Dermis blood vessel endothelial cell (primary cell): ENCODE results near the gene IGFL1. TPM values are rescaled to one million over a fixed set of nuclear protein-coding genes. Genes with fewer than 3 reads are reported as not detected.
A peak's percentile ranks its signal among the peaks of the same experiment; 100 is the strongest.
"Not testable (repeated sequence)": the region's sequence is repeated elsewhere in the genome, so short reads cannot be mapped to it uniquely, and the experiment has no call there.

ENCODE experiments used
- DNase-seq: peaks from one replicate; pipeline ENCODE4 v3.0.0; 2010
- total RNA-seq: library from RNA; depleted of rRNA; stranded (reverse); fragments of >200 nt; gene quantifications from 2 replicates; pipeline ENCODE4 v1.2.3, GENCODE V29; 2014

Gene IGFL1
- total RNA-seq, 1 donor from 2014 or later = not detected

DNA sequence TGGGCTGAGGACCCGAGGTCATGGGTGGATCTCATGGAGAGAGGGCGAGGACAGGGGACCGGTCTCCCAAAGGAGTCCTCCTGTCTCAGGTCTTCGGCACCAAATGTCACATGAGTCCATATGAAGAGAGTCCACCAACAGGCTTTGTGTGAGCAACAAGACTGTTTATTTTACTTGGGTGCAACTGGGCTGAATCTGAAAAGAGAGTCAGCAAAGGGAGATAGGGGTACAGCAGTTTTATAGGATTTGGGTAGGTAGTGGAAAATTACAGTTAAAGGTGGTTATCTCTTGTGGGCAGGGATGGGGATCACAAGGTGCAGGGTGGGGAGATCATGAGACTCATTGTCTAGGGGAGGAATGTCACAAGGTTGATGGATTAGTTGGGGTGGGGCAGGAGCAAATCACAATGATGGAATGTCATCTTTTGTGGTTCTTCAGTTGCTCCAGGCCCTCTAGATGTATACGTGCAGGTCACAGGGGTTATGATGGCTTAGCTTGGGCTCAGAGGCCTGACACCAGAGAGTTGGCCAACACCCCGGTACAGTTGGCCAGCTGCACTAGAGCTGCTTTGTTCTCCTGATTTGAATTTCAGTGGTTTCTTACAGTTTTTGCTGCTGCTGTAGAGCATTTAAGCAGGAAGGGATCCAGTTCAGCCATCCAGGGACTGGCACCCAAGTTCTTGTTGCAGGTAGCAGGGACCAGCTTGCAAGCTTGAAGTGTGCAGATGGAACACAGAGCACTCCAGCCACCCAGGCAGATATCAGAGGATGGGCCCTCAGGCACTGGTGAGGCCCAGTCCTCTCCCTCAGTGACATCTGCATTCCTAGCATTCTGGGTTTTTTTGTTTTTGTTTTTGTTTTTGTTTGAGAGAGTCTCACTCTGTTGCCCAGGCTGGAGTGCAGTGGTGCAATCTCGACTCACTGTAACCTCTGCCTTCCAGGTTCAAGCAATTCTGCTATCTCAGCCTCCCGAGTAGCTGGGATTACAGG is 26.4 kb upstream of the IGFL1 start:
- DNase-seq = no peak

DNA sequence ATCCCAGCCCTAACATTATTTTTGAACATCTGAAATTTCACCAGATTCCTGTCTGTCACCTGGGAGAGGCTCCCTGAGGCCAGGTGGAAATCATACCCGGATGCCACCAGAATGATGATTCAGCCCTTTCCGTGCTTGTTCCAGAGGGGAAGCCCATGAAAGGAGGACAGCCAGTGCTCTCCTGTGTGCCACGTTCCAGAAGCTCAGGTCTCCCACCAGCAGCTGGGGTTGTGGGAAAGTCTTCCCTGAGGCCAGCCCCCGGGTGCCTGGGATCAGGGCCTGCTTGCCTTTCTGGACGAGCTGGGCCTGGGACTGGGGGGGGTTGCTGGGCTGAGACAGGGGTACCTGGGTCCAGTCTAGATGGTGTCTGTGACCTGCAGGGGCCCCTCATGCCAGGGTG is 25.5 kb upstream of the IGFL1 start:
- DNase-seq = no peak

DNA sequence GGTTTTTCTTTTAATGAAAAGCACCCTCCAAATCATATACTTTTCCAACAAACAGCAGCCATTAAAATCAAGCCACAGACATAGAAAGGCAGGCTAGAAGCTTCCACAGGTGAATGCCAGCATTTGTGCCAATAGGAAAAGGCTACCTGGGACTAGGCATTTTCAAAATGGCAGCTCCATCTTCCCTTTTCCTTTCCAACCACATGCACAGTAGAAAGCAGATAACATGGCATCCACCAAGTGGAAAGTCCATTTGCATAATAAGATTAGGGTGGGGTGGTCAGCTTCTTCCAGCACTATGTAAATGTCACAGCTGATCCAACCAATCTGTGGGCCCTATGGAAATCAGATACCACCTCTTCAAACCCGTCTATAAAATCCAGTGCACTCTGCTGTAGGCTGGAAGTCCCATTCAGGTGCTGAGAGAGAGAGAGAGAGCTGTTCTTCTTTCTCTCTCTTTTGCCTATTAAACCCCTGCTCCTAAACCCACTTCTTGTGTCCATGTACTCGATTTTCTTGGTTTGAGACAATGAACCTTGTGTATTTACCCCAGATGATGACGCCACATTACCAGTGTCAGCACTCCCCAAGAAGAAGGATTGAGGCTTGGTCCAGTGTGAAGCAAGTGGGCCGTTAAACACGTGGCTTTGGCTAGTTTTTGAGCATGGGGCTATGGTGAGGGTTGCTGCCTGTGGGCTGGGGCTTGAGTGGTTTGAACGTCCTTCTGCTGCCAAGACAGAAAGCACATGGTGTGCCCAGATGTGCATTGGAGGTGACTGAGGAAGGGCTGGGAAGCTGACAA is 24.2 kb upstream of the IGFL1 start:
- no peak for DNase-seq

DNA sequence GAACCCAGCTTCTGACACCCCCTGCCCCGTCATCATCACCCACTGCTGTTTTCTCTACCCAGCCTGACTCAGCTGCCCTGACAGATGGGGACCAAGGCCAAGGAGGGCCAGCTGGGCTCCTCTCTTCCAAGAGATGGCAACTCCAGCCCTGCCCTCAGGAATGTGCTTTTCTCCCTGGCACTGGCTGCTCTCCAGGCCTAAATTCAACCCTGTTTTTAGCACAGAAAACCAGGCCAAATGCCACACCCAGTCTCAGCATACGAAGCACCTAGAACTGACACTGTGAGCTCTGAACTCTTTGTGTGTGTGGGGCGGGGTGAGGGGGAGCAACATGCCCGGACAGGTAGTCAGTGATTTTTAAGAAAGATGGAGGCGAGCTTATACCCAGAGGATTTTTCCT is 23.4 kb upstream of the IGFL1 start:
- no peak for DNase-seq

DNA sequence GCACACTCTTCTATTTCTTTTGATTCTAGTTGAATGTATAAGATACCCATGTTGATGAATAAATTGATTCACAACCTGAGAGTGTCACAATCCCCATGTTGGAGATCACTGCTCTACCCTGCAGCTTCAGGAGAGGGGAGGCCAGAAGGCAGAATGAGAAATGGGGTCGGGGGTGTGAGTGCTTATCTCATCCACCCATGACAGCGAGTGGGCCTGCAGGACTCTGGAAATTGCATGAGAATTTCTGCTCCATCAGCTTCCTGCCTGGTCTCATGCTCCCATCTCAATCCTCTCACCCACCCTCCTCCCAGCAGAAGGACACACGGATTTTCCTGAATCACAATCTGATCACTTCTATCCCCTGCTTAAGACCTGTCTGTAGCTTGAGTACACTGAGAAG is 22.9 kb upstream of the IGFL1 start:
- no peak for DNase-seq

DNA sequence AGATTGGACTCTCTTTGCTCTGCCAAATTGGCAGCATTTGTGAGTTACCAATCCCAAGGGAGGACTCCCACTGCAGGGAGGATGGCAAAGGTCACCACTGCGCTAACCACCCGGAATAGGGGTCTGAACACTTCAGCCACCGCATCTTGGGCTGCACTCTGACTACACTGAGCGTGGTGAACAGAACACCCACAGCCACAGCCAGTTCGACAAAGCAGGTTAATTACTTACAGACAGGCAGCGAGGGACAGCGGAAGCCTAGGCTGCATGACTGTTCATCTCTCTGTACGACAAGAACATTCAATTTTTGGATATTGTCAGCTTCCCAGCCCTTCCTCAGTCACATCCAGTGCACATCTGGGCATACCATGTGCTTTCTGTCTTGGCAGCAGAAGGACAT is 21.7 kb upstream of the IGFL1 start:
- DNase-seq = not testable (repeated sequence)

DNA sequence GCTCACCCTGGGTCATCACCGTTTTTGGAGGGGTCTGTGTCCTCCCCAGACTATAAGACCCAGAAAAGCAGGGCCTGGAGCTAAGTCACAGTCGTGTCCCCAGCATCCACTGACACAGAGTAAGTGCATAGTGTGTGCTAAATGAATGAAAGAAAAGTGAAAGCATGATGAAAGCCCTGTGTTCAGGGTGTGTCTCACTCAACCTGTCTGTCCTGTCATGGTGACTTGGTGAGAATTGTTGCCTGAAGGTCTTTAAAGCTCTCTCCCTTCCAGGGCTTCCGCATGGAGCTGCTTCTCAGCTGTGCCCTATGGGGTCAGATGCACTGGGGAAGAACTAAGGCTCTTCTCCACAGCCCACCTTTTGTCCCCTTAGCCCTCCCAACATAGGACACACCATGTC is 20.5 kb upstream of the IGFL1 start:
- DNase-seq = no peak

DNA sequence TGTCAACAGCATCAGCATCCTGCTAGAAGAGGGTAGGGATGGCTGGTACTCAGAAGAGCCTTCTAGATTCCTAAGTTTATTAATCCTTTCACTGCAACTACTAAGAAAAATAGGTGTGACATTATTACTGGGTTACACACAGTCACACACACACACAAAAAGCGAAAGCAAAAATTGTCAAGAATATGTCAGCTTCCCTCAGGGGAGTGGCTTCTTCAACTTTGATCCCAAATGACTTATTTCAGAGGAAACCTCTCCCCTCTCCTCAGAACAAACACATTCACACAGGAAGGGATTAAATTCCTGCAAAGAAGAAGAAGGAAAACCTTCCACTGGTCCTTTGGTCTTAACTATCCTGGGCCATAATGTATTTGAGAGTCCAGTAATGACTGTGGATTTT is 20.1 kb upstream of the IGFL1 start:
- no peak for DNase-seq

DNA sequence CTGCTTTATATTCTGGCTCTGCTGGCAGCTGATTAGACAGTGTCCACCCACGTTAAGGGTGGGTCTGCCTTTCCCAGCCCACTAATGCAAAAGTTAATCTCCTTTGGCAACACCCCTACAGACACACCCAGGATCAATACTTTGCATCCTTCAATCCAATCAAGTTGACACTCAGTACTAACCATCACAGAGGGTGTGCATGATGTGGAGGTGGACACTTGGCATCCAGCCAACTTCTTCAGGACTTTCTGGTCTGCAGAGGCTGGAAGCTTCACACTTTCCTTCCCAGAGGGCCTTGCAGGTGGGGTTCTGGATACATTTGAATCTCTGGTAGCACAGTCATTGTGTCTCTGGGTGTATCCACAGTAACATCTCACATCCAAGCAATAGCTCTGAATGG is 18.9 kb upstream of the IGFL1 start:
- peak; percentile 2 for DNase-seq

DNA sequence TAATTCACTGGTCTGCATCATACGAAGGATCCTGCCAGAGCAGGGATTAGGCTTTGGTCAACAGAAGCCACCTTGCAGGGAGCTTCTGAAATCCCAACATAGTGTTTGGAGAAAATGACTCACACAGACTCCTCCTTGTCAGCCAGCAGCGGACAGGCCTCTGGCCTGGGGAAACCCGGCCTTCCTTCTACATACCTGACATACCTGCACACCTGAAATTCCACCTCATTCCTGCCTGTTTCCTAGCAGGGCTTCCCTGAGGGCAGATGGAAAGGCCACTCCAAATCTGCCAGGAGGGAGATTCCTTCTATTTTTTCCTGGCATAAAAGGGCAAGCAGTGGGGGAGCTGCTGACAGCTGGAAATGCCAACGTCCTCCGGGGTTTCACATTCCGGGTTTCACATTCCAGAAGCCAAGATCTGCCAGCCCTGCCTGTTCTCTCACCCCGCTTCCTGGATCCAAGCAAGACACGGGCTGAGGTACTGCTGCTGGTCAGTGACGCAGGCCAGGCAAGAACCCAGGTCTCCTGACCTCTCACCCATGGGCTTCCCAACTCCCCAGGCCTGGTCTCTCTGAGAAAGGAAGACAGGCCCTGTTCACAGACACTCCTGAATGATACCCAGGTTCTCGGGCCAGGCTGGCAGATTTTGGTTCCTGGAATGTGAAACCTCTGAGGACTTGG is 18.2 kb upstream of the IGFL1 start:
- peak; percentile 66 for DNase-seq

DNA sequence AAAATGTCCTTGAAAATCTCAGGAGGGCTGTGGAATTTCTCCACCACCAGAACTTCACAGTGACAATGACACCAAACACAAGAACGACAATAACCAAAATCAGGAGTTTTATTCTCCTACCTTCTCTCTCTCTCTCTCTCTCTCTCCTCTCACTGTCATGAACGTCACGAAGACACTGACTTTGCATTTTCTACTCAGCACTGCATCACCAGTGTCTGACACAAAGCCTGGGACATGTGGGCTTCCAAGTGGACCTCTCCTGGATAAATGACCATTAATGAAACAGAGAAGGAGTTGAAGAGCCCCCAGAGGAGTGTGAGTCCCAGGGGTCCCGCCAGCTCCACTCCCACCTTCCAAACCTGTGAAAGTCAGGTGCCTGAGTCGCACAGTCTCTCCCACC is 16.9 kb upstream of the IGFL1 start:
- DNase-seq = not testable (repeated sequence)

DNA sequence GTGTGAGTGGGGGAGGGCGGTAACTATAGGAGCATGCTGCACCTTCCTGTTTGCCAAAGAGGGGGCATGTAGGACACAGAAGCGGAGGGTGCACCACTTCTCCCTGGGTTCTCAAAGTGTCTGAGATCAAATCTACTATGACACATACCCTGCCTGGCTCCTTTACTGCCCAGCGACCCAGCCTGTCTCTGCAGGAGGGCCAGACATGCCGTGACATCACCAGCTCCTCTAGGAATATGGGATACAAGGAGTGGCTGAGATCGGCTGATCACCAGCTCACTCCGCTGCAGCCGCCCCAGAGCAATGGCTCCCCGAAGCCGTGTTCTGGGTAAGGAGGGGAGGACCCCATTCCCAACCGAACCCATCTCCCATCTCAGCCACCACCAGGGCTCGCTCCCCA is 16.4 kb upstream of the IGFL1 start:
- DNase-seq = no peak

DNA sequence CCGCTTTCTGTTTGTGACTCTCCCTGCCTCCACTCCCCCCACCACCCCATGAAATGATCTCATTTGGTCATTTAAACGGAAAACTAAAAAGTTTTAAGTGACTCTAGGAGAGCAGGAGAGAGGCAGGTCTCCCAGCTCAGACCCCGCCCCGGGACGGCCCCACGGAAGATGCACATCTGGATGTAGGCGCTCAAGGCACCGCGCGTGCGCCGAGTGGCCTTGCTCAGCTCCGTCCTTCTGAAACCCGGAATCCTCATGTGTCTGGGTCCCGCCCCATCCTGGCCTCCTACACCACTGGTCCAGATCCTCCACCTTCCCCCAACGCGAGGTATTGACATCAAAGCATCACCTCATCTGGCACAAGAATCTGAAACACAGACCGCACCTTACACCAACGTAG is 15.7 kb upstream of the IGFL1 start:
- DNase-seq = no peak

DNA sequence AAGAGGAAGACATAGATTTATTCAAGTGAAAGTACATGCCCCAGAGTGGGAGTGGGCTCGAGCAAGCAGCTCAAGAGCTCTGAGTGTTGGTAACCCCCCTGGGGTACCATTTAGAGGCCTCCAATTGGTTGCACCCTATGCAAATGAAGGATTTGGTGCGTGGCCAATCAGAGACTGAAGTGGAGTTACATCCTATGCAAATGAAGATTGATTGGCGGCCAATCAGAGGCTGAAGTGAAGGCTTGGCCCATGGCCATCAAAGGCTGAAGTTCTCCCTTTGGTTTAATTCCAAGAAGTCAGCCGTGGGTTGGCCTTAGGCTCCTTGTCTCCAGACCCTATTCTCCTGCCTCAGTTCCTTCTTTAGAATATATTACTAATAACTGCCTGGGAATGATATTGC is 12.9 kb upstream of the IGFL1 start:
- DNase-seq = no peak

DNA sequence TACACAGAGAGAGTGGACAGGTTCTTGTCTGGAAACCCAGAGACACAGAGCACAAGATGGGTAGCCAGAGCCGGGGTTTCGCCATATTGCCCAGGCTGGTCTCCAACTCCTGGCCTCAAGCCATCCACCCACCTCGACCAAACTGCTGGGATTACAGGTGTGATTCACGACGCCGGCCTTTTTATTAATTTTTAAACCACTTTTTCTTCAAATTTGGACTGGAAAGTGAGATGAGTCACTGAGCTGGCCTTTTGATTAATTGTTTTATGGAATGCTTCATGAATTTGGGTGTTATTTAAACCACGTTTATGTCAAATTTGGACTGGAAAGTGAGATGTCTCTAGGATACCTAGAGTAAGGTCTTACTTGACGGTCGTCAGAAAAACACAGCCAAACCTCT is 12.1 kb upstream of the IGFL1 start:
- DNase-seq = no peak

DNA sequence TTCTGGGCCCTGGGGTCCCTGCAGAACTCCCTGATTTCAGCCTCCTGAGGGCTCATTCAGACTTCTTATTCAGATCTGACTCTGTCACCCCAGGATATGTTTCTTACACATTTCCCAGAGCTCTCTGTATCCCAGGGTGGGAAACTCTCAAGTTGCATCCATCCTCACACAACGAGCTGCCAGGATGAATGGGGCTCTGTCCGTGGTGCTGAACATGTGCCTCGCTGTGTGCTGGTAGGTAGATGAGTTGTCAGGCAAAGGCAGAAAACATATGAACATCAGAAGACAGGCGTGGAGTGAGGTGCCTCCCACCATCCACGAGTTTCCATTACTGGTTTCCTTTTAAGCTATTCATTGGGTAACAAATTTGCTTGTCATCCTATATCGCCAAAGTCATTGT is 11.4 kb upstream of the IGFL1 start:
- peak; percentile 54 for DNase-seq

DNA sequence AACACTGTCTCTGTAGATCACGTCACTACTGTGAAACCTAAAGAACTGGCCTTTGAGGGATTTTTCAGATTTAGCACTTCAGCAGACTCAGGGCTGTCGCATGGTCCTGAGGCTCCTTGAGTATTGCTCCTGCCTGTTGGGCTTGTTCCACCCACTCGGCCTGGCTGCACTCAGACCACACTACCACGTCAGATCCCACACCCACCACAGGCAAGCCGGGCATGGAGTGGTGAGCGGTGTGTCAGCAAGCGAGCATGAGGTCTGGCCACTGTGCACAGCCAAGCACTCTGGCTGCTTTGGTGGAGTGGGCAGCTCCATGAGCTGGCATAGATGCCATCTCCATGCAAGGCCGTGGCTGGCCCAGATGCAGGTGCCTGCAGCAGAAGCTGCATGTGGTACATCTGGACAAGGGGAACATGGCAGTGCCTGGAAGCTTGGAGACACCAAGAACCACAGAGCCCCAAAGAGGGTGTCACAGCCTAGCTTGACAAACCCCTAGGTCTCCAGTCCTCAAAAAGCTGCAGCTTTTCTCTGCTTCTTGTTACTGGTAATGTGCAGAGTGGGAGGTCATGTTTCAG is 9.4 kb upstream of the IGFL1 start:
- DNase-seq = no peak

DNA sequence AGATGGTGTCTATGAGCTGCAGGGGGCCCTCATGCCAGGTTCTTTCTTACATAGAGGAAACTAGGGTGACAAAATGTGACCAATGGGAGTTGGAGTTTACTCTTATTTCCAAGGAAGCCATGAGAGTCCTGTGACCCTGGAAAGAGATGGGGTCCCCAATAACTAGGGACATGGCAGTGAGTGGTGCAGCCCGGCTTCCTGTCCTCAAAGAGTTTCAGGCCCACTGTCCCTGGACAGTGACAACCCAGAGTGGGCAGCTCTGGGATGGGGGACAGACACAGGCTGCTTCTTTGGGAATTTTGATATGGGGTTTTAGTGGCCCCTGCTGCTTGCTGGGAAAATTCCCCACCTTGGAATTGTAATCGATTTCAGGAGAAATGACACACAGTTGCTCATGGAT is 8.4 kb upstream of the IGFL1 start:
- DNase-seq = no peak

DNA sequence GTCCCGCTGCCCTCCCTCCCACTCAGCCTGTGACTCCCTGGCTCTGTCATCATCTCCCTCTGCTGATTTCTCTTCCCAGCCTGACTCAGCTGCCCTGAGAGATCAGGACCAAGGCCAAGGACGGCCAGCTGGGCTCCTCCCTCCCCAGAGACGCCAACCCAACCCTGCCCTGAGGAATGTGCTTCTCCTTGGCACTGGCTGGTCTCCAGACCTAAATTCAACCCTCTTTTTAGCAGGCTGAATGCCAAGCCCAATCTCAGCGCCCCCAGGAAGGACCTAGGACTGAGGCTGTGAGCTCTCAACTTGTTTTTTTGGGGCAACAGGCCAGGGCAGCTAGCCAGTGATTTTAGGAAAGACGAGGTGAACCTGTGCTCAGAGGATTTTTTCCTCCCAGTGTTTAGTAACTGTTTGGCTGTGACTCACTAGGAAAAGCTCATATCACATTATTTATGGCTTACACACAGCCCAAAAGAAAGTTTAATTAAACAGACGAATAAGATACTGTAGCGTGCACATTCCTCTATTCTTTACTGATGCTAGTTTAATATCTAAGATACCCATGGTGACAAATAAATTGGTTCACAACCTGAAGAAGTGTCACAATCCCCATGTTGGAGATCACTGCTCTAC is 7.4 kb upstream of the IGFL1 start:
- peak; percentile 10 for DNase-seq

DNA sequence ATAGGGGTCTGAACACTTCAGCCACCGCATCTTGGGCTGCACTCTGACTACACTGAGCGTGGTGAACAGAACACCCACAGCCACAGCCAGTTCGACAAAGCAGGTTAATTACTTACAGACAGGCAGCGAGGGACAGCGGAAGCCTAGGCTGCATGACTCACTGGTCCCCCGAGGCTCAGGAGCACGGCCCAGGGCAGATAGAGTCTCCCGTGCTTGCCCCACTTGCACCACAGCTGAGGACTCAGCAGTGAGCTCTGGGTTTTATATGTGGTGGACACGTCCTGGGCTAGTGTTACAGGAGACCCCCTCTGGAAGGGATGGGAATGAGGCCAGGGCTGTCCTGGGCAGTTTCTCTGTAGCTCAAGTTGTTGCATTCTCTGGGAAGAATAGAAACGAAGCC is 5.8 kb upstream of the IGFL1 start:
- DNase-seq = not testable (repeated sequence)

DNA sequence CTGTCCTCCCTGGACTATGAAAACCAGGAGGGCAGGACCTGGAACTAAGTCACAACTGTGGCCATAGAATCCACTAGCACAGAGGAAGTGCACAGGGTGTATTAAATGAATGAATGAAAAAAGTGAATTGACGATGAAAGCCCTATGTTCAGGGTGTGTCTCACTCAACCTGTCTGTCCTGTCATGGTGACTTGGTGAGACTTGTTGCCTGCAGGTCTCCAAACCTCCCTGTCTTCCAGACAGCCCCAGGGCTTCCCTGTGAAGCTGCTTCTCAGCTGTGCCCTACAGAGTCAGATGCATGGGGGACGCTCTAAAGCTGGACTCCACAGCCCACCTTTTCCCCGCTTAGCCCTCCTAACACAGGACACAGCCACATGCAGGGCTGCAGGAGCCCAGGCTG is 4.8 kb upstream of the IGFL1 start:
- DNase-seq = no peak

DNA sequence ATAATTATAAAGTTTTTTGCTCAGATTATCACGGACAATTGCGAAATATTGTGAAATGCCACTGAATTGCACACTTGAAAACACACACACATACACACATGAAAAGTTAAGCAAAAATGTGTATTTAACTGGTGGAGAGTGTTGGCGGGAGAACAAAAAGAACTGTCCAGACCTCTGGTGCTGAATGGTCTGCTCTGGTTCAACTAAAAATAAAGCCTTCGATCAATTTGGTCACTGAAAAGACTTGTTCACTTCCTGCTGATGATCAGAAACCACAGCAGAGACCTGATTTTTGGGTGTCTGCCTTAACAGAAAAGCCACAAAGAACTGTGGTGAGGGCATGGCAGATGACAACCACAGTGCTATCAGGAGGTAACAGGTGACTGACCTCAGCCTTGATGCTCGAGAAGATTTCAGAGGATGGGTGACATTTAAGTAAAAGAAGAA is 4.0 kb upstream of the IGFL1 start:
- peak; percentile 13 for DNase-seq
